ENCODE data around the gene LRRC8B. TPM values are rescaled to one million over a fixed set of nuclear protein-coding genes. Genes with fewer than 3 reads are reported as not detected.

LRRC8B gene
- total RNA-seq, 1 experiment from 2014 or later: 15.0 TPM

DNA sequence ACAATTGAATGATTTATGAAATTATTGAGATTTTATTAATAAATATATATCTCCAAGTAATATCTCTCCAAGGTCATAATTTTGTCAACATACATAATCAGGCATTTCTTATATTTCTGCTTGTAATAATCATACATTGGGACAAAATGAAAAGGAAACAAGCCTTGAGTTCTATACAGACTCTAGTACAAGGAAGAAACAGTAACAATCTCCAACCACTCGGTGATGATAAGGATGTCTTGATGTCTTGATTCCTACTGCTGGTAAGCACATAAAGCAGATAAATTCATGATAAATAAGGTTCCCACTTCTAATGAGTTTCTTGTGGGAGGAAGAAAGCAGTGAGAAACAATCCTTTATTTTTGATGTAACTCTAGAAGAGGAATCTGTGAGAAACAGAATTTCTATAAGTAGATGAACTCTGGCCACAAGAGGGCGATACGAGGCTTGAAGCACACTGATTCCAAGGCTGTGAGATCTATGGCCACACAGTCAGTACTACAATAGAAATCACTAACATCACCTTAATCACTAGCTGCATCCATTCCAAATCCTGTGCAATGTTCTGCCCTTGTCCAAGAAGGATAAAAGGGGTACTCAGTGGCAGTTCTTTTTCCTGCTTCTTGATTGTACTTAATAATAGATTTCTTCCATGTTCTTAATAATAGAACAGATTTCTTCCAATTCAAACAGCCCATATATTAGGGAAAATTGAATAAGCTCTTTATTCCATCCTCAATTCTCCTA lies 41.4 kb upstream of the LRRC8B start:
- no peak overlapping the region for H3K27ac ChIP-seq
- TF ChIP-seq EZH2 (IDR thresholded peaks at IDR 0.05; ENCODE audit: low read depth) (no peak), CTCF (conservative IDR thresholded peaks at IDR 0.05) (peak; percentile 94)
- H3K9me2 ChIP-seq (ENCODE audit: insufficient read depth): no peaks in the 10 kb centered on the region
- no peaks in the 10 kb centered on the region for H3K27me3 ChIP-seq (ENCODE audit: insufficient read depth, low read depth)
- H3K9me3 ChIP-seq (ENCODE audit: insufficient read depth, low read depth): no peaks in the 10 kb centered on the region
- no peaks in the 10 kb centered on the region for H3F3A ChIP-seq (ENCODE audit: insufficient read depth, low read depth)
- intact Hi-C loops (cut with micrococcal nuclease; ENCODE audit: unreplicated experiment): loop anchor here (1.0 kb wide), 2 partner anchors 116 to 280 kb away; no protein-coding TSS in a partner anchor
- H3K4me3 ChIP-seq: no peak overlapping the region
- no peak overlapping the region for H2AFZ ChIP-seq
- POLR2A ChIA-PET (ENCODE audit: unreplicated experiment): interaction anchor here (0.7 kb wide), 1 partner anchor 280 kb away, joined by 8 read pairs; no protein-coding TSS in a partner anchor
- peak; percentile 43 to 72 for DNase-seq
- no peaks in the 10 kb centered on the region for H3K36me3 ChIP-seq (ENCODE audit: low read depth)
- BruUV-seq (replicated peaks): no TSS peak
- no peaks in the 10 kb centered on the region for H3K79me2 ChIP-seq (ENCODE audit: low read depth)
- H3K4me1 ChIP-seq (replicated peaks; ENCODE audit: insufficient read depth): no peaks in the 10 kb centered on the region
- H4K20me1 ChIP-seq (ENCODE audit: insufficient read depth): no peaks in the 10 kb centered on the region
- no peak overlapping the region for H3K4me2 ChIP-seq
- CTCF ChIA-PET: interaction anchor here (1.1 to 2.1 kb wide), 3 partner anchors 121 to 504 kb away, joined by 4 to 16 read pairs (median 5); no protein-coding TSS in a partner anchor

GRCh38 chr1:89483757-89484077 lies 40.9 kb upstream of the LRRC8B start:
- H3K36me3 ChIP-seq (ENCODE audit: low read depth): no peaks in the 10 kb centered on the region
- no peak overlapping the region for H3K4me3 ChIP-seq
- no peaks in the 10 kb centered on the region for H3K27me3 ChIP-seq (ENCODE audit: insufficient read depth, low read depth)
- H3F3A ChIP-seq (ENCODE audit: insufficient read depth, low read depth): no peaks in the 10 kb centered on the region
- no peak overlapping the region for H3K4me2 ChIP-seq
- H3K27ac ChIP-seq: no peak overlapping the region
- DNase-seq: no peak
- TF ChIP-seq CTCF (conservative IDR thresholded peaks at IDR 0.05) (no peak), EZH2 (IDR thresholded peaks at IDR 0.05; ENCODE audit: low read depth) (no peak)
- no TSS peak for BruUV-seq (replicated peaks)
- no peak overlapping the region for H2AFZ ChIP-seq
- no peaks in the 10 kb centered on the region for H3K9me2 ChIP-seq (ENCODE audit: insufficient read depth)
- H3K79me2 ChIP-seq (ENCODE audit: low read depth): no peaks in the 10 kb centered on the region
- intact Hi-C loops (cut with micrococcal nuclease; ENCODE audit: unreplicated experiment): loop anchor here (1.0 kb wide), 2 partner anchors 116 to 280 kb away; no protein-coding TSS in a partner anchor
- no peaks in the 10 kb centered on the region for H3K4me1 ChIP-seq (replicated peaks; ENCODE audit: insufficient read depth)
- H4K20me1 ChIP-seq (ENCODE audit: insufficient read depth): no peaks in the 10 kb centered on the region
- ChIA-PET POLR2A (ENCODE audit: unreplicated experiment) (interaction anchor here (0.7 kb wide), 1 partner anchor 279 kb away, joined by 8 read pairs; no protein-coding TSS in a partner anchor), CTCF (interaction anchor here (1.1 to 2.1 kb wide), 3 partner anchors 120 to 503 kb away, joined by 4 to 16 read pairs (median 5); no protein-coding TSS in a partner anchor)
- H3K9me3 ChIP-seq (ENCODE audit: insufficient read depth, low read depth): no peaks in the 10 kb centered on the region

DNA sequence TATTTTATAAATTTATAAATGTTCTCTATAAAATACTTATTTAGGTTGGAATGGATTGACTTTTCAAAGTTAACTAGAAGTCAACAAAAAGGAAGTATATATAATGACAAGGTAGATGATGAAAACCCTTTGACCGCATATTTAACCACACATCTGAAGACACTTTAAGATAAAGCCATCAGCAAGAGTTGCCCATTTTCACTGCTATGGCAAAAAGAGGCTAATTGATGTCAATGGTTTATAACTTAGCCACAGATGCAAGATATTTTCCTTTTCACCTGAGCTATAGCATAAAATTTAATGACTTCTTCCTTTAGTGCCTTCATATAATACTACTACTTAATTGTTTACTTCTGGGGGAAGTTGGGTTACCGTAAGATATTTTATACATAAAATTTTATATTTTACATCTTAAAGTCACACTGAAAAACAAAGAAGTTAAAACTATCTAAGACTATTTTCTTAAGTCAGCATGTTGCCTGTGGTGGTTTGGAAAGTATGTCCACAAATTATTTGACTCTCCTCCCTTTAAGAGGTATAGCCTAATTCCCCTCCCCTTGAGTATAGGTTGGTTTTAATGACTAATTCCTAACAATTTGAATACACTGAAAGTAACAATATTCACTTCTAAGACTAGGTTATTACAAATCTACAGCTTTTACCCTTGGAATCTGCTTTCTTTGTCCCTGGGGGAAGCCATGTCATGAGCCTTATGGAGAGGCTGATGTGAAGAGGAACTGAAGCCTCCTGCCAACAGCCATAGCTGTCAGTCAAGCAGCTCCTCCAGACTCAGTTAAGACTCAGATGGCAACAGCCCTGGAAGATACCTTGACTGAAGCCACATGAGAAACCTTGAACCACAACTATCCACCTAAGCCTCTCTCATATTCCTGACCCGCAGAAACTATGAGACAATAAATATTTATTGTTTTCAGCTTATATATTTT lies 40.3 kb upstream of the LRRC8B start:
- no peak for DNase-seq
- ChIA-PET POLR2A (ENCODE audit: unreplicated experiment) (no interaction called here), CTCF (interaction anchor here (1.1 to 2.1 kb wide), 3 partner anchors 120 to 503 kb away, joined by 4 to 16 read pairs (median 5); no protein-coding TSS in a partner anchor)
- no peak overlapping the region for H3K4me2 ChIP-seq
- no TSS peak for BruUV-seq (replicated peaks)
- no peaks in the 10 kb centered on the region for H4K20me1 ChIP-seq (ENCODE audit: insufficient read depth)
- no peaks in the 10 kb centered on the region for H3K9me3 ChIP-seq (ENCODE audit: insufficient read depth, low read depth)
- no peak overlapping the region for H3K4me3 ChIP-seq
- no peaks in the 10 kb centered on the region for H3K4me1 ChIP-seq (replicated peaks; ENCODE audit: insufficient read depth)
- intact Hi-C loops (cut with micrococcal nuclease; ENCODE audit: unreplicated experiment): no loop called here
- TF ChIP-seq CTCF (conservative IDR thresholded peaks at IDR 0.05): no peak
- no peak for TF ChIP-seq EZH2 (IDR thresholded peaks at IDR 0.05; ENCODE audit: low read depth)
- H3K9me2 ChIP-seq (ENCODE audit: insufficient read depth): no peaks in the 10 kb centered on the region
- H3F3A ChIP-seq (ENCODE audit: insufficient read depth, low read depth): no peaks in the 10 kb centered on the region
- no peaks in the 10 kb centered on the region for H3K79me2 ChIP-seq (ENCODE audit: low read depth)
- no peak overlapping the region for H2AFZ ChIP-seq
- no peaks in the 10 kb centered on the region for H3K27me3 ChIP-seq (ENCODE audit: insufficient read depth, low read depth)
- H3K36me3 ChIP-seq (ENCODE audit: low read depth): no peaks in the 10 kb centered on the region
- no peak overlapping the region for H3K27ac ChIP-seq
